HG03575 (cell line): Measurements from ENCODE around the gene GNGT1.

Source experiments
- ATAC-seq: cut with Tn5 transposase; IDR thresholded peaks from one replicate; pipeline ENCODE4 v1.9.1; 2021; ENCODE audit not compliant: unreplicated experiment, insufficient number of reproducible peaks, low FRiP score; ENCODE audit errors: extremely low read depth

Gene GNGT1

GRCh38 chr7:93906267-93906666, at the start of gene GNGT1:
Gene GNGT1, plus strand, starts transcription at chr7:93906567. Its CDS starts 180 bp downstream, at chr7:93906747.
- no peak for ATAC-seq

GRCh38 chr7:93858857-93859256, 47.5 kb upstream of the GNGT1 start:
- ATAC-seq, result no peak

DNA sequence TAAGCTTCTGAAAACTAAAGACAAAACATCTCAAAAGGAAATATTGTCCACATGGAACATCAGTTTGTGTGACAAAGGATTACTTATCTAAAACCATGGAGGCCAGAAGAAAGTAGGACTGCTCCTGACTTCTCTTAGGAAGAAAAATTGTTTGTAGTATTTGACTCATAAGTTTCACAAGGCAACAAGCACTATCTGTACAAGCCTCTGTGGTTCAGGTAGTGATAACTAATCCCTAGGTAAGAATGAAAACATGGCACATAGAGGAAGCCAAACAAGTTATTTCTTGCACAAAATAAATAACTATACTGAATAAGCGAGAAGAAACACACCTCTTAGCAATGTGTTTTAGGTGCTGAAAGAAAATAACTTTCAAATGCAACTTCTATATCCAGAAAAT, 46.1 kb upstream of the GNGT1 start:
- ATAC-seq, result no peak

DNA sequence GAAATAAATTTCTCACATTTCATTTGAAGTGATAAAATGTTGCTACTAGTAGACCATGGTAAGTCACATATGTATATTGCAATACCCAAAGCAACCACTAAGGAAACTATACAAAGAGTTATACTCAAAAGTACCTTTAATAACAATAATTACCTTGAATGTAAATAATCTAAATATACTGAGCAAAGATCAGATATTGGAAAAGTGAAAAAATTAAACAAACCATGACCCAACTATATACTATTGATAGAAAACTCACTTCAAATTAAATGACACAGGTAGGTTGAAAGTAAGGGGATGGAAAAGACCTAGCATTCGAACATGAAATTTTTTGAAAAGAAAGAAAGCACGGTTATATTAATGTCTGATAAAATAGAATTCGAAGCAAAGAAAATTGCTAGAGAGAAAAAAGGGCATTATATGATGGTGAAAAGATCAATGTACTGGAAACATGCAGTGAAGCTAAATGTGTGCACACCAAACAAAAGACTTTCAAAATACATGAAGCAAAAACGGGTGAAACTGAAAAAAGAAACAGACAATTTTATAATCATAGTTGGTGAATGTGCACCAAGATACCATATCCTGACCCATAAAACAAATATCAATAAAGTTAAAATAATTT, 44.9 kb upstream of the GNGT1 start:
- no peak for ATAC-seq

DNA sequence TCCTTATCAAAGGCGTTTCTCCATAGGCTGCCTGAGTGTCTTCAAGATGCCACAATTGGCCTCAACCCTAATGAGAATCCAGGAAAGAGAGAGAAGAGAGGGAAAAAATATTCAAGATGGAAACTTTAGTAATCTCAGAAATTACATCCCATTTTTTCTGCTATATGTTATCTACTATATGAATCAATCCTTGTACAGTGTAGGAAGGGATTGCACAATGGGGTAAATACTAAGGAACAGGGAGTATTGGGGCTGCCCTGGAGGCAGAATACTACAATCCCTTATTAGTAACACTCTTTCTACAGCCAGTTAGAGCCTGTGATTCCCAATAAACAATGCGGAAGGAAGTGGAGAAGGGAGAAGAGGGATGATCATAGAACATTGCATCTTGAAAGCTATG, 43.7 kb upstream of the GNGT1 start:
- no peak for ATAC-seq

DNA sequence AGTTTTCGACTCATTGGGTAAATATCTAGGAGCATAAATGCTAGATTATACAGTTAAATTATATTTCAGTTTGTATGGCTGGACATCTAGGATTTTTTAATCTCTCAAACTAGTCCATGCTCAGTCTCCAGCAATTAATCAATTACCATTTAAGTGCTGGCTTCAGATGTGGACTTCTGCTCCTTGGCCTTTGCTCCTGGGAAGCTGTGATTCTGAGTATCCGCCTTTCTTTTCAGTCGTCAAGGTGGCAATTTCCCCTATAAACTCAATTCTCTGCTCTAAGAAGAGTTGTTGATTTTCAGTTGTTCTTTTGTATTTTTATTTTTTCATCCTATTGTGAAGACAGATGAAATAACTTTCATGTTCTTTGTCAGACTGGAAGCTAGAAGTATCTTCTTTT, 39.5 kb upstream of the GNGT1 start:
- no peak for ATAC-seq

DNA sequence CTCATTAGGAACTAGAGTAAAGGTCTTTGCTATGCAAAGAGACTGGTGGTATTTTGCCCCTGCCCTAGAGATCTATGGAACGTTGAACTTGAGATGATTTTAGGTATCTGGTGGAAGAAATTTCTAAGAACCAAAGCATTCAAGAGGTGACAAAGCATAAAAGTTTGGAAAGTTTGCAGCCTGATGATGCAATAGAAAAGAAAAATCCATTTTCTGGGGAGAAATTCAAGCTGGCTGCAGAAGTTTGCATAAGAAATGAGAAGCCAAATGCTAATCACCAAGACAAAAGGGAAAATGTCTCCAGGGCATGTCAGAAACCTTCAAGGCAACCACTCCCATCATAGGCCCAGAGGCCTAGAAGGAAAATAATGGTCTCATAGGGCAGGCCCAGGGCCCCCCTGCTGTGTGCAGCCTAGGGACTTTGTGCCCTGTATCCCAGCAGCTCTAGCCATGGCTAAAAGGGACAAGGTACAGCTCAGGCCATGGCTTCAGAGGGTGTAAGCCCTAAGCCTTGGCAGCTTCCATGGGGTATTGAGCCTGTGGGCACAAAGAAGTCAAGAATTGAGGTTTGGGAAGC, 32.3 kb upstream of the GNGT1 start:
- ATAC-seq, result no peak

DNA sequence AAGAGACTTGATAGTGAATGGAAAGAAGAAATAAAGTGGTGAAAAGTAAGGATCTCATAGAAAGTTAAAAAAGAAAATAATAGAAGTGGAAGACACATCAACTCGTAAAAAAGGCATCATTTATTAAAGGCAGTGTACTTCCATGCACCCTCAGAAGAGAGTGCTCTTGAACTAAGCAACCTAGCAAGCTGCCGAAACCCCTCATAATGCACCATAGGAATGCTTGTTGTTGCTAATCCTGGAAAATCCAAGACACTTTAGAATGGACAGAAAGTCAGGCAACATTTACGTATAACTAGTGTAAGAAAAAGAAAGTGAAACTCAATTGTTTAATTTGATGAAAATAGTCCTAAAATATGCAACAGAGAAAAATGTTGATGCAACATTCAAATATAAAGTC, 28.6 kb upstream of the GNGT1 start:
- ATAC-seq, result no peak

DNA sequence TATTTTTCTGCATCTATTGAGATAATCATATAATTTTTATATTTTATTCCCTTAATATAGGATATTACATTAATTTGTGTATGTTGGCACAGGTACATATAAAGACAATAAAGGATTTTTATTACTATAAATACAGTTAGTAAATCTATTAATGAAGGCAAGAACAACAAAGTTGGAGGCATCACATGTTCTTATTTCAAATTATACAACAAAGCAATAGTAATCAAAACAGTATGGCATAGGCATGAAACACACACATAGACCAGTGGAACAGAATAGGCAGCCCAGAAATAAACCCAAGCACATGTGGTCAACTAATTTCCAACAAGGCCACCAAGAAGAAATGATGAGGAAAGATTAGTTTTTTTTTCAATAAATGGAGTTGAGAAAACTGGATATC, 27.0 kb upstream of the GNGT1 start:
- no peak for ATAC-seq

DNA sequence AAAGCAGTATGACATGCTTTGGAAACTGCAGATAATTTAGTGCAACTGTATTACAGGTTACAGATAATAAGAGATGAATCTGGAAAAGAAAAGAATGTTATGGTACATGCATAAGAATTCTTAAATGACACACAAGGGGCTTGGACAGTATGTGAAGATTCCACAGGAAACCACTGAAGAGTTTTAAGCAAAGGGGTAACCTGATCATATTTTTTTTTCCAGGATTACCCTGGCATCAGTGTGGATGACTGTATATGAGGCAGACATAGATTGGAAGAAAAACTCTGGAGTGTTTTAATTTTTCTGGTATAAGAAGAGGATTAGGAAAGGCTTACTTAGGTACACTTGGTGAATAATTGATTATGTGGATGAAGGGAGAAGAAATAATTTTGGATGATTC, 23.9 kb upstream of the GNGT1 start:
- no peak for ATAC-seq

DNA sequence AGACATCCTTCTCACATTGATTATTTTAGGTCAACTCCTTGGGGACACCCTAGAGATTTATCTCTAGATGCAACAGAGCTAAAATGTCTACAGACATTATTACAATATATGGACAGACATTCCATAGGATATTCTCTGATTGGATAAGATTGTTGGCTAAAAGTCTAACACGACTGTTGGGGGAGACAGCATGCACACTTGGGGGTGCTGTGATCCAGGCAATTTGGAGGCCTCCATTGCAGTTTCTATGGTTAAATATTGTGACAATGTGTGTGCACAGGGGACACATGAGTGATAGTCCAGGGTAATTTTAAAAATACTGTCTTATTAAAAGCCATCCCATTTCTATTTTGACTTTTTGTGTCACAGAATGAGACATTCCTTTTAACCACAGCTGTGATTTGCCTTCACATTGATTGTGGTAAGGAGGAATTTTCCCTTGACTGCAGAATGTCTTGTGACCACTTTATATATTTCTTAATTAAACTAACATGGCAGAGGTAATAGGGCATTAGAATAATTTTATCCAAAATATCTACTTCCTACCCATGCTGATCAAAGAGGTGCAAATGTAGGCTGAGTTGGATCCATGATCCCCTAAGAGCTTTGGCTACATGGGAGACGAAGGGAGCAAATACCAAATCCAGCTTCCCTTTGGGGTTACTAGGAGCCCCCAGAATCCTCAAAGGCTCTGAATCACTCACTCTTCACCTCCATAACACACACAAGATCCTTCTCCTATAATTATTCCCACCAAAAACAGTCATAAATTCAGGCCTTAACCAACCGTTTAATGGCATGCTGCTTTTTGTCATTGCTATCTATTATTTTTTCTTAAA, 23.1 kb upstream of the GNGT1 start:
- no peak for ATAC-seq

DNA sequence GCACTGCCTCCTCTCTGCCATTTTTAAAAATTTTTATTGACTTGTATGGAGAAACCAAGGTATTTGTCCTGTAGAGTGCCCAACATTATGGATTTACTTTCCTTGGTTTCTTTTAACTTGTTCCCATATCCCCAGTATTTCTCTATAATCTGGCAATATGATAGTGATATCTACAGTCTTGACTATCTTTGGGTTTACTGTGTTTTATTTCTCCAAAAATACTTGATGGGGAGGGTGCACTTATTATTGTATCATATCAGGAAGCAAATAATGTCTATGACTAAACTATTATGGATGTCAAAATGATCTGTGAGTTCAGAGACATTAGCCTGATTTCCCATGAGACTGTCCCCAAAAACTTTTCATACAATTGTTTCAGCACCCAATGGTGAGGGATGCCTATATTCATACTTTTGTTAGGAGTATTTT, 22.4 kb upstream of the GNGT1 start:
- no peak for ATAC-seq

DNA sequence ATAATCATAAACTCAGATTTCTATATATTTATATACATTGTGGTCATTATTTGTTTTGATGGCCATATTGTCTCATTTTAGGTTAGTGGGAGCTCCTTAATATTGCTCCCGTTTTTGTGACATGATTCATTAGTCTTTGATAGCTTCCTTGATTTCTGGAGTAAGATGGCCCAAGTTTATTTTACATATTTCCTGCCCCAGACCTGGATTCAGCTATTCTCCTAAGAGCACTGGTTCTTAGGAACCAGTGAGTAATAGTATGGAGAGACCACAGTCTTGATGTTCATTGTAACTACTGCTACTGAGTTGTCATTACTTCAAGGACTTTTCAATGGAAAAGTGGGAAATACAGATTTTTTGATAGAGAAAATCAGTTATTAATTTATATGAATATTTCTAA, 21.8 kb upstream of the GNGT1 start:
- ATAC-seq, result no peak

DNA sequence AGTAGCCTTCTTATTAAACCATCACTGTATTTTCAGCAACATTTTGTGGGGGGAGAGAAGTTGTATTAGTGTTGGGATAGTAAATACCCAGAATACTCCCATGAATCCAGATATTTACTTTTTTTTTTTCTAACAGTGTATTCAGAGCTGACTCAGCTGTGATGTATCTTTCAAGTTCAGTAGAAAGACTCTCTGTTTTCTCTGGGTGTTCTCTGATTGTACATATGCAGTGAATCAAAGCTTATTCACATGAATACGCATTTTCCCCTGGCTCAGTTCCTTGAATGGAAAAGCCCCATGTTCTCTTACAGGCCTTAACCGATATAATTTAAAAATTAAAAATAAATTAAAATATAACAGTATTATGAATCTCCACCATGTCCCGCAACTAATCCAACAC, 17.1 kb upstream of the GNGT1 start:
- ATAC-seq, result no peak

GRCh38 chr7:93890041-93890463, 16.3 kb upstream of the GNGT1 start:
- no peak for ATAC-seq

GRCh38 chr7:93890464-93891068, 15.8 kb upstream of the GNGT1 start, which contains the start of gene TFPI2:
Gene TFPI2, minus strand, starts transcription at chr7:93890753. Its CDS starts 75 bp downstream, at chr7:93890678.
- no peak for ATAC-seq

DNA sequence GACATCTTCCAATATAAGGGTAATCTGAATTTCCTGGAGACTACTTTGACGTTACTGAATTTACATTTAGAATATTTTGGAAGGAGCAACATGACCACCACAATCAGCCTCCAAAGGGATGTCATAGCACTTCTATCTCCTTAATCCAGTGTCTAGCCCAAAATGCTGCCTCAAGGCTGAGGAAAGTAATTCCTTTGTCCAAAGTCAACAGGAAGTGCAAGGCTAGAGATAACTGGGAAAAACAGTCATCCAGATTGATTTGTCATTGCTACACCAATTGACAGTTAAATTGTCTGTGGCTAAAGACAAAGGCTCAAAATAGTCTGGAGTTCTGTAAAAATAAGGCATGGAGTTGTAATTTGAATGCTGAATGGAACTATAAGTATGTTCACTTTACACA, 11.9 kb upstream of the GNGT1 start:
- no peak for ATAC-seq

DNA sequence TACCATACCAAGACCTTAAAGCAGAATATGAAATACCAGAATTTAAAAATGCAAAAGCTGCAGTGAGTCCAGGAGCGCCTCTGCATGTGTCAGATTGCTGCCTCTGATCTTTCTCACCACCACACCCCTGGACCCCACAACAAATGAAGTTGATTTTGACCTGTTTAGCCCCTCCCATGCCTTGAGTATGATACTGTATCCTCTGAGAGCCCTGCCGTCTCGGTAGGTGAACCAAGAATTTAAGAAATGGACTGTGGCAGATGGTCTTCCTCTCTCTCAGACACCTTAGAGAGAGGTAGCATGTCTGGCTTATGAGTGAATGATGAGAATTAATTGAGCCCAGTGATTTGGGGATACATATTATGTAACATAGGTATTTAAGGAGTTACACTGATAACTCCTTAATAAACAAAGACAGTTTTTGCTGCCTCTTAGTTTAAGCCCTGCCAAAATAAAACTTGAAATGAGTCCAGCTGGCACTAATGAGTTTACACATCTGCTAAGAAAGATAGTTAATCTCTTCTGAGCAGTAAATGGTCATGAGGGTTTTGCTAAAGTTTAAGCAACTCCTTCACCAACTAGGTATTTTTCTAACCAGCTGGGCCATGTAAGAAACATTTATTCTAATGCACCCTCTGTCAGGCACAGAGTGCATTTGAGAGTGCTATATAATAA, 11.3 kb upstream of the GNGT1 start:
- no peak for ATAC-seq

- no peak for ATAC-seq
Observed at GRCh38 chr7:93895859-93896600, 10.3 kb upstream of the GNGT1 start.
